ENCODE results near the gene SYNJ2.

Gene SYNJ2

GRCh38 chr6:157998707-157999167 lies 17.1 kb downstream of the SYNJ2 start:
- DNase-seq (ENCODE audit: low read depth in 3 of 3): no peak

GRCh38 chr6:157999168-158000051 lies 17.7 kb downstream of the SYNJ2 start:
- DNase-seq (ENCODE audit: low read depth in 3 of 3): no peak

- DNase-seq (ENCODE audit: low read depth in 3 of 3): no peak
These were observed 19.1 kb downstream of the SYNJ2 start for GRCh38 chr6:158000530-158001307.

- DNase-seq (ENCODE audit: low read depth in 3 of 3): no peak
These were observed 20.7 kb downstream of the SYNJ2 start for GRCh38 chr6:158002249-158002950.

- DNase-seq (ENCODE audit: low read depth in 3 of 3): peak in 2 of 3 donors; percentile 31 to 42
These were observed 21.5 kb downstream of the SYNJ2 start for GRCh38 chr6:158002951-158003853.

GRCh38 chr6:158003910-158004700 lies 22.4 kb downstream of the SYNJ2 start:
- no peak for DNase-seq (ENCODE audit: low read depth in 3 of 3)

- DNase-seq (ENCODE audit: low read depth in 3 of 3): no peak
These were observed 23.0 kb downstream of the SYNJ2 start for GRCh38 chr6:158004701-158005095.

GRCh38 chr6:158005626-158006180 lies 24.0 kb downstream of the SYNJ2 start:
- DNase-seq (ENCODE audit: low read depth in 3 of 3): no peak

- DNase-seq (ENCODE audit: low read depth in 3 of 3): no peak
These were observed 24.7 kb downstream of the SYNJ2 start for GRCh38 chr6:158006331-158006730.

- DNase-seq (ENCODE audit: low read depth in 3 of 3): no peak
These were observed 25.3 kb downstream of the SYNJ2 start for GRCh38 chr6:158006821-158007570.

- DNase-seq (ENCODE audit: low read depth in 3 of 3): no peak
These were observed 27.1 kb downstream of the SYNJ2 start for GRCh38 chr6:158008864-158009113.

- DNase-seq (ENCODE audit: low read depth in 3 of 3): no peak
These were observed 27.6 kb downstream of the SYNJ2 start for GRCh38 chr6:158009114-158009891.

- DNase-seq (ENCODE audit: low read depth in 3 of 3): no peak
These were observed 28.4 kb downstream of the SYNJ2 start for GRCh38 chr6:158009935-158010585.

- no peak for DNase-seq (ENCODE audit: low read depth in 3 of 3)
These were observed 29.2 kb downstream of the SYNJ2 start for GRCh38 chr6:158010591-158011477.

GRCh38 chr6:158011478-158011920 lies 29.8 kb downstream of the SYNJ2 start:
- no peak for DNase-seq (ENCODE audit: low read depth in 3 of 3)

- DNase-seq (ENCODE audit: low read depth in 3 of 3): no peak
These were observed 30.4 kb downstream of the SYNJ2 start for GRCh38 chr6:158011980-158012566.
